Osteoblast (primary cell): ENCODE measurements around the gene FDPS. TPM values are rescaled to one million over a fixed set of nuclear protein-coding genes. Genes with fewer than 3 reads are reported as not detected.

ENCODE experiments used
- DNase-seq: peaks from one replicate; pipeline ENCODE4 v3.0.0; 2011; ENCODE audit warnings: low spot score, mixed read lengths; ENCODE audit not compliant: insufficient read length; ENCODE audit errors: missing footprints
- H2AFZ ChIP-seq: 2 replicates; pipeline ENCODE4 v1.6.0; 2011; ENCODE audit warnings: mild to moderate bottlenecking, low read length
- H3K27ac ChIP-seq: 2 replicates; pipeline ENCODE4 v1.5.1; 2011; ENCODE audit warnings: mild to moderate bottlenecking, low read depth, low read length, moderate library complexity
- H3K27me3 ChIP-seq: 2 replicates; pipeline ENCODE4 v1.6.0; 2012; ENCODE audit warnings: mild to moderate bottlenecking, control low read depth, inconsistent platforms, low read length, moderate library complexity; ENCODE audit not compliant: insufficient read depth
- H3K36me3 ChIP-seq: 2 replicates; pipeline ENCODE4 v1.5.1; 2011; ENCODE audit warnings: mild to moderate bottlenecking, low read length, control low read depth, moderate library complexity; ENCODE audit not compliant: insufficient read depth
- H3K4me1 ChIP-seq: 2 replicates; pipeline ENCODE4 v1.5.1; 2011; ENCODE audit warnings: mild to moderate bottlenecking, low read length, control low read depth, moderate library complexity; ENCODE audit not compliant: insufficient read depth
- H3K4me2 ChIP-seq: 2 replicates; pipeline ENCODE4 v1.6.0; 2011; ENCODE audit warnings: mild to moderate bottlenecking, low read length; ENCODE audit not compliant: insufficient read depth
- H3K4me3 ChIP-seq: fragments of 200-600 bp; sonication (generic); 3 replicates; pipeline ENCODE4 v1.5.1; 2012; ENCODE audit warnings: mild to moderate bottlenecking, low read length, inconsistent platforms; ENCODE audit not compliant: insufficient read depth
- H3K79me2 ChIP-seq: 2 replicates; pipeline ENCODE4 v1.6.0; 2012; ENCODE audit warnings: mild to moderate bottlenecking, low read length, control low read depth, inconsistent platforms; ENCODE audit not compliant: insufficient read depth
- H3K9me3 ChIP-seq: 2 replicates; pipeline ENCODE4 v1.5.1; 2011; ENCODE audit warnings: low read depth, low read length, control low read depth
- H4K20me1 ChIP-seq: 2 replicates; pipeline ENCODE4 v1.6.0; 2012; ENCODE audit warnings: mild to moderate bottlenecking, low read length, control low read depth; ENCODE audit not compliant: insufficient read depth
- CTCF ChIP-seq: IDR thresholded peaks from 2 replicates; pipeline ENCODE4 v1.5.1; 2011; ENCODE audit warnings: mild to moderate bottlenecking, low read depth, low read length, moderate library complexity; ENCODE audit errors: extremely low read depth
- total RNA-seq: library from RNA; depleted of rRNA; stranded (reverse); fragments of >200 nt; gene quantifications from 2 replicates; pipeline ENCODE4 v1.2.3, GENCODE V29; 2012

Gene FDPS
- total RNA-seq, 1 donor = 216 TPM

- Histone ChIP-seq H3K4me1 (peaks cover 22% of the 10 kb centered on the region), H3K36me3 (peaks cover 26% of the 10 kb centered on the region), H3K79me2 (peaks cover 36% of the 10 kb centered on the region)
These were observed 35.1 kb upstream of the FDPS start, which contains the start of gene CLK2 for GRCh38 chr1:155273343-155274245. Gene CLK2 (minus strand): TSS chr1:155273504. CDS start chr1:155270977, 2,527 bp downstream.

GRCh38 chr1:155277070-155277901, 31.4 kb upstream of the FDPS start, which contains the start of gene HCN3:
Gene HCN3 (plus strand): TSS chr1:155277463. CDS start chr1:155277591, 128 bp downstream.
- Histone ChIP-seq H2AFZ (peak within 1 kb of the TSS; percentile 94), H4K20me1 (peaks cover 4% of the 10 kb centered on the region), H3K4me3 (peak within 1 kb of the TSS; percentile 81), H3K27ac (no peak within 1 kb of the TSS), H3K27me3 (no peaks in the 10 kb centered on the region), H3K4me1 (peaks cover 20% of the 10 kb centered on the region), H3K79me2 (peaks cover 12% of the 10 kb centered on the region), H3K4me2 (peak within 1 kb of the TSS; percentile 94), H3K36me3 (no peaks in the 10 kb centered on the region), H3K9me3 (no peaks in the 10 kb centered on the region)
- DNase-seq = peak; percentile 100
- TF ChIP-seq CTCF = peak; percentile 41

More at GRCh38 chr1:155273343-155274245, 35.1 kb upstream of the FDPS start, which contains the start of gene CLK2:
- DNase-seq = peak; percentile 100
- no peaks in the 10 kb centered on the region for H3K9me3 ChIP-seq
- no peaks in the 10 kb centered on the region for H3K27me3 ChIP-seq
- peak within 1 kb of the TSS; percentile 92 for H3K4me2 ChIP-seq
- peak within 1 kb of the TSS; percentile 42 for H3K27ac ChIP-seq
- H3K4me3 ChIP-seq = peak within 1 kb of the TSS; percentile 82
- peak within 1 kb of the TSS; percentile 78 for H2AFZ ChIP-seq
- TF ChIP-seq CTCF = no peak
- H4K20me1 ChIP-seq = peaks cover 9% of the 10 kb centered on the region

GRCh38 chr1:155277902-155278688, 30.6 kb upstream of the FDPS start:
- no peaks in the 10 kb centered on the region for H3K9me3 ChIP-seq
- peak; percentile 95 for DNase-seq
- peak overlapping the region; percentile 81 for H3K4me3 ChIP-seq
- no peaks in the 10 kb centered on the region for H3K27me3 ChIP-seq
- peaks cover 4% of the 10 kb centered on the region for H3K79me2 ChIP-seq
- no peak overlapping the region for H3K27ac ChIP-seq
- H3K36me3 ChIP-seq = no peaks in the 10 kb centered on the region
- peak overlapping the region; percentile 94 for H2AFZ ChIP-seq
- no peaks in the 10 kb centered on the region for H4K20me1 ChIP-seq
- TF ChIP-seq CTCF = peak; percentile 22
- peaks cover 16% of the 10 kb centered on the region for H3K4me1 ChIP-seq
- H3K4me2 ChIP-seq = peak overlapping the region; percentile 94
